Transverse colon (tissue), 4 donors: ENCODE data around the gene NEK4.

Experiments
- CTCF ChIP-seq, 5 experiments: fragments of 200-600 bp in 3 of 5; fragments of 450-650 bp in 2 of 5; sonication (generic) in 3 of 5; IDR thresholded peaks; 1 replicate in 2 of 5; 2 replicates in 3 of 5; pipeline ENCODE4 v1.5.1; 2016 to 2017; ENCODE audit warnings: antibody characterized with exemption in 5 of 5, inconsistent platforms in 3 of 5, mild to moderate bottlenecking in 2 of 5, moderate library complexity in 1 of 5
- EP300 ChIP-seq: sonication (generic); formaldehyde crosslinking; IDR thresholded peaks from one replicate; pipeline ENCODE4 v1.6.1; 2017; ENCODE audit warnings: antibody characterized with exemption, low read depth
- POLR2A ChIP-seq: fragments of 450-650 bp; IDR thresholded peaks from one replicate; pipeline ENCODE4 v1.6.1; 2016; ENCODE audit warnings: antibody characterized with exemption, mild to moderate bottlenecking, moderate library complexity
- POLR2AphosphoS5 ChIP-seq, 3 donors: sonication (generic); formaldehyde crosslinking; IDR thresholded peaks; one replicate each; pipeline ENCODE4 v1.6.1; 2016; ENCODE audit warnings: antibody characterized with exemption in 3 of 3

- TF ChIP-seq CTCF (IDR thresholded peaks at IDR 0.05) (no peak), POLR2AphosphoS5 (IDR thresholded peaks at IDR 0.05) (no peak), EP300 (no peak), POLR2A (no peak)
Observed at GRCh38 chr3:52696830-52697631, 73.7 kb downstream of the NEK4 start.
